Measurements from ENCODE around the gene BMP2. TPM values are rescaled to one million over a fixed set of nuclear protein-coding genes. Genes with fewer than 3 reads are reported as not detected.

The BMP2 gene
- total RNA-seq, 1 donor from 2014 or later: 13.1 TPM

DNA sequence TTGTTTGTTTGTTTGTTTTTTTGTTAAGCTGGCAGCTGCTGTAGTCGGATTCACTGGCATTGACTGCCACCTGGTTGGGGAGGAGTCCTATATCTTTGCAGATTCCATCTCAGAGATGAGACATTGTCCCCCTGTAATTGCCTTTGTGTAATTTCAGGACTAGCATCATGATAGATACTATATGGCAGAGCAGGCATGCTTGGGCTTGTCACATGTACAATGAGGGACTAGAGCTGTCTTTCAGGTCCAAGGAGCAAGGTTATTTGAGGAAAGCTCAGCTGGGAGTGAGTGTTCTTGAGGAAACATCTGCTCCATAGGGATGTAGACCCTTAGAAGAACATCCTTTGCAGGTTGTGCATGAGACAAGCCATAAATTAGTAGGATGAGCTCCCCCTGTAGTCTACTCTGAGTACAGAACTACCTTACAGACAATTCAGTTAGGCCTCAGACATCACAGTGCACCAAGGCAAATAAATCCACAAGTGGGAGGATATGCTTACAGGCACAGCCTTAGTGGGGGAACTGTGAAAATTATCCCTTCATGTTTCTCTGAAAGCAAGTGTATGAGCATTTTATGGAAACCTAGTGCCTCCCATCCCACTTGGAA lies 62.1 kb downstream of the BMP2 start:
- DNase-seq (ENCODE audit: low read depth in 2 of 2): peak in 1 of 2 donors; percentile 6
